HS-5 (cell line): ENCODE results near the gene SHANK1.
A peak's percentile ranks its signal among the peaks of the same experiment; 100 is the strongest.

Source experiments
- DNase-seq: peaks from one replicate; pipeline ENCODE4 v3.0.0-alpha.2; 2012; ENCODE audit warnings: low read depth

The SHANK1 gene

GRCh38 chr19:50659318-50660087, 60.1 kb downstream of the SHANK1 start:
- DNase-seq, result no peak

GRCh38 chr19:50658441-50659317, 60.9 kb downstream of the SHANK1 start:
- peak; percentile 61 for DNase-seq

GRCh38 chr19:50657712-50658440, 61.7 kb downstream of the SHANK1 start:
- peak; percentile 96 for DNase-seq

GRCh38 chr19:50657222-50657669, 62.4 kb downstream of the SHANK1 start:
- DNase-seq, result no peak

- DNase-seq, result no peak
These were observed 64.7 kb downstream of the SHANK1 start for GRCh38 chr19:50654882-50655281.

DNA sequence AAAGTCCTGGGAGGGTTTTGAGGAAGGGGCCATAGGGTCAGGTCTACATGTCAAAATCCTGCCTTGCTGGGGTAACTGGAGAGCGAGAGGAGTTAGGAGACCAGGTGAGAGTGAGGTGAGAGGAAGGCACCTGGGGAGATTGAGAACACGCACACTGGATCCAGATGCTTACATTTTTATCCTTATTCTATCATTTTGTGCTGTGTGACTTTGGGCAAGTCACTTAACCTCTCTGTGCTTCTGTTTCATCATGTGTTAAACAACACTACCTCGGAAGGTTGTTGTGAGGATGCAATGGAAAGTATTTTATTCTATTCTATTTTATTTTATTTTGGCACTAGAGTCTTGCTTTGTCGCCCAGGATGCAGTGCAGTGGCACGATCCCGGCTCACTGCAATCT, 66.9 kb downstream of the SHANK1 start:
- DNase-seq, result no peak

GRCh38 chr19:50651174-50651573, 68.4 kb downstream of the SHANK1 start:
- no peak for DNase-seq

GRCh38 chr19:50649433-50650391, 69.9 kb downstream of the SHANK1 start, which contains the start of gene C19orf81:
TSS of gene C19orf81 (plus strand) at chr19:50649445. CDS start at chr19:50649445, 0 bp downstream.
- no peak for DNase-seq

- DNase-seq, result no peak
These were observed 70.9 kb downstream of the SHANK1 start for GRCh38 chr19:50648659-50649058.

DNA sequence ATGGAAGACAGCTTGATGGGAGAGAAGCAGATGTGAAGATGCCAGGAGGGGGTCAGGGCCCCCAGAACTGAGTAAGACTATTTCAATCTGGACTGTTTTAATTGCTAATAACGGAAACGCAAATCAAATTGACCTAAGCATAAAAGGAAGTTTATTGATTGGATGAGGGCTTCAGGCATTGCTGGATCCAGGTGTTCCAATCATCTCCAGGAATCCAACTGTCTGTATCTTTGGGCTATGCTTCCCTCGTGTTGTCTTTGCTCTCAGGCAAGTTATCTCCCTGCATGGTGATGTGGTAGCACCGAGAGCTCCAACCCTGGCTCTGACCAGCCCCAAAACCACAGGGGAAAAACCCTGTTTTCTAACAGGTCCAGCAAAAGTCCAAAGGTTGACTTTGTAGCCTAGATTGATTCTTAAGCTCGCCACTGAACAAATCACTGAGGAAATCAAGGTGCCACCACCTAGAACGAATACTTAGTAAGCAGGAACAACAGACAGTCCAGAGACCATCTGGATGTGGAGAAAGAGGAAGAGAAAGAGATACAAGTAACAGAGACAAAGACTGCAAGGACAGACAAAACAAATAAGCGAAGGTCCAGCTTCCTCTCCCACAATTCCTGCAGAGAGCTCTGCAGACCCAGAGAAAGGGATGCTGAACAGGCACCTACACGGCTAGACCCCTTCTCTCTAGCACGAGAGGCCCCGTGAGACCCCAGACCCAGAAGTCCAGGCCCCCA, 71.6 kb downstream of the SHANK1 start:
- no peak for DNase-seq

DNA sequence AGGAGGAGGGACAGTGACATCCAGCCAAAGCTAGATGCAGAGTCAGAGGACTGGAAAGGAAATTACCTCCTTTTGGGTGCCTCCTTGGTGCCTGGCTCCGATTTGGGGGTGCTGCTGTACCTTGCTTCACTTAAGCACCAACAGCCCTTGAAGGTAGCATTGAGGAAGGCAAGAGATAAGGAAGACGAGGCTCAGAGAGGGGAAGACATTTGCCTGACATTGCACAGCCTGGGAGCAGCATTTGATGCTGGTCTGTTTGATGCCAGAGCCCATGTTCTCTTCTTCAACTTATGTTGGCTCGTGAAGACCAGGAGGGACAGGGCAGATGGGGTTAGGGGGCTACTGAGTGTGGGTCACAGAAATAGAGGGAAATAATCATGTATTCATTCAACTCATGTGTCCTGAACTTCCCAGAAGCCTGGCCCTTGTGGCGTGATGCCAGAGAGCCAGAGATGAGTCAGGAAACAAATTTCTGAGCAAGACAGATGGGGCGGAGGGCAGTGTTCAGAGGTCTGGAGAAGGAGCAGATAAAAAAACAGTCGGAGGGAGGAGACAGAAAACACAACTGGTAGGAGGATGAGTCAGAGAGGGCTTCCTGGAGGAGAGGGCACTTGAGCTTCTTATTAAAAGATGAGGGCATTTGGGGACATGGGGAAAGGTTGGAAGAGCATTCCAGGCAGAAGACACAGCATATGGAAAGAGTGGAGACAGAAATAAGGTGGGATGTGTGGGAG, 73.4 kb downstream of the SHANK1 start:
- DNase-seq, result peak; percentile 70

GRCh38 chr19:50645107-50645506, 74.5 kb downstream of the SHANK1 start:
- DNase-seq, result no peak

GRCh38 chr19:50644315-50644915, 75.2 kb downstream of the SHANK1 start:
- DNase-seq, result no peak

DNA sequence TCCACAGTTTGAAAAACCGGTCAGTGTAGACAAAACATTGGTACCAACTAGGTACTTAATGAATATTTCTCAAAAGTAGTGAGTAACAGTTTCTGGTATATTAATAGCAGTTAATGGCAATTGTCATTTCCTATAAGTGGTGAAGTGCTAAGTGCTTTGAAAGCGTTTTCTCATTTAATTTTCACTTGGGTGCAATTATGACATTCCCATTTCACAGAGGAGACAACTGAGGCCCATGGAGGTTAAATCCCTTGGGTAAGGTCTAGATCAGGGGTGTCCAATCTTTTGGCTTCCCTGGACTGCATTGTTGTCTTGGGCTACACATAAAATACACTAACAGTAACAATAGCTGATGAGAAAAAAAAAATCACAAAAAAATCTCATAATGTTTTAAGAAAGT, 79.2 kb downstream of the SHANK1 start:
- DNase-seq, result no peak

DNA sequence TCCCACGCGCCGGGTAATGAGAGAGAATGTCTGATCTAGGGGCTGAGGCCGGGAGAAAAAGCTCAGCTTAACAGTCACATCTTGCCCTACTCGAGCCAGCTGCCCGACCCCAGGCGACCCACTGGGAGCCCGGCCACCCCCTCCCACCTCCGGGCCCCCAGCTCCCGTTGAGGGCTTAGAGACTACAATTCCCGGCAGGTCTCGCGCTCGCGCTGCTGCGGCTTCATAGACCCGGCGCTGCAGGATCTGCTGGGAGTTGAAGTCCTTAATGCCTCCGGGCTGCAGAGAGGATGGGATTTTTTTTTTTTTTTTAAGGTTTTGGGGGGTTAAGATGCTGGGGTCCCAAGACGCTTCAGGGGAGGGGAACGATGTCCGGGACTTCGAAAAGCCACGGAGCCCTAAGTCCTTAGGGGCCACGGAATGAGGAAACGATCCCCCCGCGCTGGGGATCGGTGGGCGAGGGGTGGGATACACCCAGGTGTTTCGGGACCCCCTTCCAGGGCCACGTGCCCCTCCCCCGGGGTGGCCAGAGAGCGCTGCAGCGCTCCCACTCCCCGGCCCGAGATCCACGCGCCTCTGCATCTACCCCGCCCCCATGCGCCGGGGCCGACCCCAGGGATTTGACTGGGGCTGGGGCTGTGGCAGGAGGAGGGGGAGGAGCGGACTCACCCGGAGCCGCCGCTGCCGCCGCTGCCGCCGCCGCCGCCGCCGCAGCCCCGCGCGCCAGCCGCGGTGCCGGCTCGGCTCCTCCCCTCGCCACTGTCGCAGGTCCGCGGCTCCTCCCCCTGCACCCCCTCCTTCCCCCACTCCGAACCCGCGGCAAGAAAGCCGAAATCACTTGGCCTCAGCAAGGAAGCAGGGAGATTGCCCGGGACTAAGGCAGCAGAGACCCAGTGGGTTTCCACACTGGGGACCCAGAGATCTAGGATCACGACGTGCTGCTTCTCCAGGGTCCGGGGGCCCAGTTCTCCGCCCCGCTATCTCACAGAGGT, 80.2 kb downstream of the SHANK1 start, which contains the start of gene SYT3:
Gene SYT3 (minus strand): TSS at position 761 of the 992 bp plus-strand sequence. CDS start 2,470 bp downstream, outside the sequence.
- DNase-seq, result no peak

DNA sequence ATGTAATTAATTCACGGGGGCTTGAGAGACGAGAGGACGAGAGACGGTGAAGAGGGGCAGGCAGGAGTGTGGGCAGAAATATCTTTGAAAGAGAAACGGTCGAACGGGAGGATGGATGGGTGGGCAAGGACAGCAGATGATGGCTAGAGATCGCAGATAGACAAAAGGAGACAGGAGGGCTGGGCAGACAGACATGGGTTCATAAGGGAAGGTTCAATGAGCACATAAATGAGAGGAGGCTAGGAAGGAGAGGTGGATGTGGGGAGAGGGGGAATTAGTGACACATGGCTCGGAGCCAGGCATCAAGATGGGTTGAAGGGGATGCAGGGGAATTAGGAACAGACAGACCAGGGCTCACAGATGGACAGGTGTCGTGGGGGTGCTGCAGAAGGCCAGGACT, 81.0 kb downstream of the SHANK1 start:
- DNase-seq, result no peak

DNA sequence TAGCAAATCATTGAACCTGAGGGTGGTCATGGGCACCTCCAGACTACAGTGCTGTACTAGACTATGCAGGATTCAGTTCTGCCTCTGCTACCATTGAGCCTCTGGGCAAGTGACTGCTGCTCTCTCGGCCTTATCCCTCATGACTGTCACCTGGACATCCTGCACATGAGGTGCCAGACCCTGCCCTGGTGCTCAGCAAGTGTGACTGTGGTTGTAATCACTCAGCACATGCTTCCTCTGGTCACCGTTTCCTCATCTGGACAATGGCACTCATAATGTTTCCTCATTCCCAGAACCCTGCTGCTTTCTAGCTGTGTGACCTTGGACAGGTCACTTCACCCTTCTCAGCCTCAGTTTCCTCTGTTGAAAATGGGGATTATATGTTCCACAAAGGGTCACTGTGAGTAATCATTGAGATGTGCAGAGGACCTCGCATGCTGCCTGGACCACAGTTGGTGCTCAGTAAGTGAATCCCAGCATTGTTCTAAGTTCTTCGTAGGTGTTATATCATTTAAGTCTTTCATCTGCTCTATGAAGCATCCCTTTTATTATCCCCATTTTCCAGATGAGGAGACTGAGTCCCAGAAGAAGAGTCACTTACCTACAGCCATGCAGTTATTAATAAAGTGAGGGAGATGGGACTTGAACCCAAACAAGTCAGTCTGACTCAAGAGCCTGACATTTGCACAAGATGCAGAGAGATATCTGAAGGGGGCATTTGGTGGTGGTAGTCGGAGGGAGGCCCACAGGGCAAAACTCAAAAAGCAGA, 83.1 kb downstream of the SHANK1 start:
- no peak for DNase-seq
